HepG2 (cell line): ENCODE data around the gene ZNF213. TPM values are rescaled to one million over a fixed set of nuclear protein-coding genes. Genes with fewer than 3 reads are reported as not detected.

Experiments
- ATRX ChIP-seq: sonication (generic); formaldehyde crosslinking; IDR thresholded peaks from 2 replicates; pipeline ENCODE4 v1.4.0; 2020; ENCODE audit warnings: missing genetic modification reagents, borderline replicate concordance
- FOXA3 ChIP-seq: IDR thresholded peaks from 2 replicates; pipeline ENCODE4 v1.6.1; 2016; ENCODE audit warnings: missing genetic modification reagents, missing compliant biosample characterization
- KAT8 ChIP-seq: IDR thresholded peaks from 2 replicates; pipeline ENCODE4 v1.6.1; 2016; ENCODE audit warnings: missing genetic modification reagents, missing compliant biosample characterization
- KLF13 ChIP-seq: sonication (generic); formaldehyde crosslinking; IDR thresholded peaks from 2 replicates; pipeline ENCODE4 v1.4.0; 2020; ENCODE audit warnings: mild to moderate bottlenecking, missing genetic modification reagents
- YEATS4 ChIP-seq: sonication (generic); formaldehyde crosslinking; IDR thresholded peaks from 2 replicates; pipeline ENCODE4 v1.4.0; 2020; ENCODE audit warnings: missing genetic modification reagents, borderline replicate concordance
- YY1 ChIP-seq: IDR thresholded peaks from 2 replicates; pipeline ENCODE4 v1.6.1; 2011; ENCODE audit warnings: low read length, low read depth, moderate library complexity, mild to moderate bottlenecking; ENCODE audit not compliant: insufficient read depth, insufficient replicate concordance
- ZNF367 ChIP-seq: sonication (generic); formaldehyde crosslinking; IDR thresholded peaks from 2 replicates; pipeline ENCODE4 v1.4.0; 2020; ENCODE audit warnings: missing genetic modification reagents, borderline replicate concordance
- ZNF883 ChIP-seq: sonication (generic); formaldehyde crosslinking; IDR thresholded peaks from 2 replicates; pipeline ENCODE4 v1.5.1; 2020; ENCODE audit warnings: mild to moderate bottlenecking, missing genetic modification reagents; ENCODE audit errors: not compliant biosample characterization
- polyA plus RNA-seq, 8 experiments: library from polyadenylated mRNA; depleted of rRNA in 3 of 8; stranded (reverse) in 7 of 8; unstranded in 1 of 8; fragments of >200 nt; fragmentation: Illumina TruSeq in 4 of 8; extraction: Trizol in 4 of 8; gene quantifications; 2 replicates each; pipeline versions ENCODE4 v1.2.1 to v1.2.3, GENCODE V29; 2011 to 2016; ENCODE audit warnings: low read depth in 4 of 8, missing spikeins in 1 of 8, mixed read lengths in 1 of 8; ENCODE audit not compliant: insufficient read depth in 1 of 8
- total RNA-seq, 5 experiments: library from RNA; depleted of rRNA; stranded (reverse); fragments of >200 nt; fragmentation: Illumina TruSeq; extraction: Trizol; gene quantifications; 2 replicates each; pipeline ENCODE4 v1.2.3, GENCODE V29; 2016; ENCODE audit warnings: low read depth in 1 of 5
- TF ChIP-seq, protein P1 (sequence below): IDR thresholded peaks from 2 replicates; pipeline ENCODE4 v1.6.1; 2016; ENCODE audit warnings: missing biosample characterization, missing genetic modification reagents, low read depth
- TF ChIP-seq, protein P2 (sequence below): sonication (generic); formaldehyde crosslinking; IDR thresholded peaks from 2 replicates; pipeline ENCODE4 v1.4.0; 2020; ENCODE audit warnings: mild to moderate bottlenecking, missing genetic modification reagents
- TF ChIP-seq, protein P3 (sequence below): sonication (generic); formaldehyde crosslinking; IDR thresholded peaks from 2 replicates; pipeline ENCODE4 v1.4.0; 2020; ENCODE audit warnings: missing genetic modification reagents
- TF ChIP-seq, protein P4 (sequence below): sonication (generic); formaldehyde crosslinking; IDR thresholded peaks from 2 replicates; pipeline ENCODE4 v1.4.0; 2020; ENCODE audit warnings: missing genetic modification reagents
- TF ChIP-seq, protein P5 (sequence below): sonication (generic); formaldehyde crosslinking; IDR thresholded peaks from 2 replicates; pipeline ENCODE4 v1.4.0; 2020; ENCODE audit warnings: mild to moderate bottlenecking, missing genetic modification reagents, borderline replicate concordance
- TF ChIP-seq, protein P6 (sequence below): sonication (generic); formaldehyde crosslinking; IDR thresholded peaks from 2 replicates; pipeline ENCODE4 v1.4.0; 2020; ENCODE audit warnings: missing genetic modification reagents

The ZNF213 gene
- total and polyA plus RNA-seq, 2 of the 13 experiments (the other 11 are each of a cell fraction or from before 2014, with no cell fraction given), result 0.59 to 0.97 TPM

DNA sequence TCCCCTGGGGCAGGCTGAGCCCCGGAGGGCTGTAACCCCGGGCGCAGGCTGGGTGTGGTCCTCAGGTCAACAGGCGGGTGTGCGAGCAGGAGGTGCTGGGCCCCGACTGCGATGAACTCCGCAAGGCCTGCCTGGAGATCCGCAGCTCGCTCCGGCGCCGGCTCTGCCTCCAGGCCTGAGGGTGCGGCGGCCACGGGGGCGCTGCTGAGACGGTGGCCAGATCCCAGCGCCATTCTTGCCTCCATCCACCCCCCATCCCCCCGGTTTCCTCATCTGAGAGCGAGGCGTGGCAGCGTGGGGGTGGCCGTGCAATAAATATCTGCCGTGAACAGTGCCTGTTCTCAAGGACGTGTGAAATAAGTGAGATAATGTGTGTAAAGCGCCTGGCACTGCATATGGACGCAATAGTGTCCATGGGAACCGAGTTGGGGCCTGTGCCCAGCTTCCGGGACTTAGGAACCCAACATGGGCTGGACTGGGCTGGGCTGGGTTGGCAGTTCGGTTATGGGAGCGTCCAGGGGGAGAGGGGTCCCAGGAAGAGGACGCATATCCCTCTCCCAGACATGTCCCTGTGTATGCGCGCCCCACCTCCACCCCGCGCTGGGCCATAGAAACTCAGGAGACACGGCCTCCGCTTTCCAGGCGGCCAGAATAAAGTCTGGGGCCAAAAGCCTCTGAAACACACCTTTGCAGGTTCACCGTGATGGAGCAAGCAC lies 15.0 kb downstream of the ZNF213 start (continued):
- TF ChIP-seq, protein P1, sequence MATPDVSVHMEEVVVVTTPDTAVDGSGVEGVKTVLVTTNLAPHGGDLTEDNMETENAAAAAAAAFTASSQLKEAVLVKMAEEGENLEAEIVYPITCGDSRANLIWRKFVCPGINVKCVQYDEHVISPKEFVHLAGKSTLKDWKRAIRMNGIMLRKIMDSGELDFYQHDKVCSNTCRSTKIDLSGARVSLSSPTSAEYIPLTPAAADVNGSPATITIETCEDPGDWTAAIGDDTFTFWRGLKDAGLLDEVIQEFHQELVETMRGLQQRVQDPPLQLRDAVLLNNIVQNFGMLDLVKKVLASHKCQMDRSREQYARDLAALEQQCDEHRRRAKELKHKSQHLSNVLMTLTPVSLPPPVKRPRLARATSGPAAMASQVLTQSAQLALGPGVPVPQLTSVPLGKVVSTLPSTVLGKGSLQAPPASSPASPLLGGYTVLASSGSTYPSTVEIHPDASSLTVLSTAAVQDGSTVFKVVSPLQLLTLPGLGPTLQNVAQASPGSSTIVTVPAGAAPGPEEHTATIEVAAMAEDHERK (CRISPR knock-in tag), result no peak
- TF ChIP-seq, protein P2, sequence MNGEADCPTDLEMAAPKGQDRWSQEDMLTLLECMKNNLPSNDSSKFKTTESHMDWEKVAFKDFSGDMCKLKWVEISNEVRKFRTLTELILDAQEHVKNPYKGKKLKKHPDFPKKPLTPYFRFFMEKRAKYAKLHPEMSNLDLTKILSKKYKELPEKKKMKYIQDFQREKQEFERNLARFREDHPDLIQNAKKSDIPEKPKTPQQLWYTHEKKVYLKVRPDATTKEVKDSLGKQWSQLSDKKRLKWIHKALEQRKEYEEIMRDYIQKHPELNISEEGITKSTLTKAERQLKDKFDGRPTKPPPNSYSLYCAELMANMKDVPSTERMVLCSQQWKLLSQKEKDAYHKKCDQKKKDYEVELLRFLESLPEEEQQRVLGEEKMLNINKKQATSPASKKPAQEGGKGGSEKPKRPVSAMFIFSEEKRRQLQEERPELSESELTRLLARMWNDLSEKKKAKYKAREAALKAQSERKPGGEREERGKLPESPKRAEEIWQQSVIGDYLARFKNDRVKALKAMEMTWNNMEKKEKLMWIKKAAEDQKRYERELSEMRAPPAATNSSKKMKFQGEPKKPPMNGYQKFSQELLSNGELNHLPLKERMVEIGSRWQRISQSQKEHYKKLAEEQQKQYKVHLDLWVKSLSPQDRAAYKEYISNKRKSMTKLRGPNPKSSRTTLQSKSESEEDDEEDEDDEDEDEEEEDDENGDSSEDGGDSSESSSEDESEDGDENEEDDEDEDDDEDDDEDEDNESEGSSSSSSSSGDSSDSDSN (CRISPR knock-in tag), result peak; percentile 94
- TF ChIP-seq YEATS4 (CRISPR knock-in tag), result 0 out of 2 replicates have a peak, but pooled peaks have one; percentile 7
- TF ChIP-seq ATRX (CRISPR knock-in tag), result no peak
- TF ChIP-seq, protein P3, sequence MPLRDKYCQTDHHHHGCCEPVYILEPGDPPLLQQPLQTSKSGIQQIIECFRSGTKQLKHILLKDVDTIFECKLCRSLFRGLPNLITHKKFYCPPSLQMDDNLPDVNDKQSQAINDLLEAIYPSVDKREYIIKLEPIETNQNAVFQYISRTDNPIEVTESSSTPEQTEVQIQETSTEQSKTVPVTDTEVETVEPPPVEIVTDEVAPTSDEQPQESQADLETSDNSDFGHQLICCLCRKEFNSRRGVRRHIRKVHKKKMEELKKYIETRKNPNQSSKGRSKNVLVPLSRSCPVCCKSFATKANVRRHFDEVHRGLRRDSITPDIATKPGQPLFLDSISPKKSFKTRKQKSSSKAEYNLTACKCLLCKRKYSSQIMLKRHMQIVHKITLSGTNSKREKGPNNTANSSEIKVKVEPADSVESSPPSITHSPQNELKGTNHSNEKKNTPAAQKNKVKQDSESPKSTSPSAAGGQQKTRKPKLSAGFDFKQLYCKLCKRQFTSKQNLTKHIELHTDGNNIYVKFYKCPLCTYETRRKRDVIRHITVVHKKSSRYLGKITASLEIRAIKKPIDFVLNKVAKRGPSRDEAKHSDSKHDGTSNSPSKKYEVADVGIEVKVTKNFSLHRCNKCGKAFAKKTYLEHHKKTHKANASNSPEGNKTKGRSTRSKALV (CRISPR knock-in tag), result 0 out of 2 replicates have a peak, but pooled peaks have one; percentile 34
- TF ChIP-seq, protein P4, sequence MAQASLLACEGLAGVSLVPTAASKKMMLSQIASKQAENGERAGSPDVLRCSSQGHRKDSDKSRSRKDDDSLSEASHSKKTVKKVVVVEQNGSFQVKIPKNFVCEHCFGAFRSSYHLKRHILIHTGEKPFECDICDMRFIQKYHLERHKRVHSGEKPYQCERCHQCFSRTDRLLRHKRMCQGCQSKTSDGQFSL, result peak; percentile 85
- TF ChIP-seq ZNF883 (CRISPR knock-in tag), result peak; percentile 53
- TF ChIP-seq KAT8, result 0 out of 2 replicates have a peak, but pooled peaks have one; percentile 20
- TF ChIP-seq, protein P5, sequence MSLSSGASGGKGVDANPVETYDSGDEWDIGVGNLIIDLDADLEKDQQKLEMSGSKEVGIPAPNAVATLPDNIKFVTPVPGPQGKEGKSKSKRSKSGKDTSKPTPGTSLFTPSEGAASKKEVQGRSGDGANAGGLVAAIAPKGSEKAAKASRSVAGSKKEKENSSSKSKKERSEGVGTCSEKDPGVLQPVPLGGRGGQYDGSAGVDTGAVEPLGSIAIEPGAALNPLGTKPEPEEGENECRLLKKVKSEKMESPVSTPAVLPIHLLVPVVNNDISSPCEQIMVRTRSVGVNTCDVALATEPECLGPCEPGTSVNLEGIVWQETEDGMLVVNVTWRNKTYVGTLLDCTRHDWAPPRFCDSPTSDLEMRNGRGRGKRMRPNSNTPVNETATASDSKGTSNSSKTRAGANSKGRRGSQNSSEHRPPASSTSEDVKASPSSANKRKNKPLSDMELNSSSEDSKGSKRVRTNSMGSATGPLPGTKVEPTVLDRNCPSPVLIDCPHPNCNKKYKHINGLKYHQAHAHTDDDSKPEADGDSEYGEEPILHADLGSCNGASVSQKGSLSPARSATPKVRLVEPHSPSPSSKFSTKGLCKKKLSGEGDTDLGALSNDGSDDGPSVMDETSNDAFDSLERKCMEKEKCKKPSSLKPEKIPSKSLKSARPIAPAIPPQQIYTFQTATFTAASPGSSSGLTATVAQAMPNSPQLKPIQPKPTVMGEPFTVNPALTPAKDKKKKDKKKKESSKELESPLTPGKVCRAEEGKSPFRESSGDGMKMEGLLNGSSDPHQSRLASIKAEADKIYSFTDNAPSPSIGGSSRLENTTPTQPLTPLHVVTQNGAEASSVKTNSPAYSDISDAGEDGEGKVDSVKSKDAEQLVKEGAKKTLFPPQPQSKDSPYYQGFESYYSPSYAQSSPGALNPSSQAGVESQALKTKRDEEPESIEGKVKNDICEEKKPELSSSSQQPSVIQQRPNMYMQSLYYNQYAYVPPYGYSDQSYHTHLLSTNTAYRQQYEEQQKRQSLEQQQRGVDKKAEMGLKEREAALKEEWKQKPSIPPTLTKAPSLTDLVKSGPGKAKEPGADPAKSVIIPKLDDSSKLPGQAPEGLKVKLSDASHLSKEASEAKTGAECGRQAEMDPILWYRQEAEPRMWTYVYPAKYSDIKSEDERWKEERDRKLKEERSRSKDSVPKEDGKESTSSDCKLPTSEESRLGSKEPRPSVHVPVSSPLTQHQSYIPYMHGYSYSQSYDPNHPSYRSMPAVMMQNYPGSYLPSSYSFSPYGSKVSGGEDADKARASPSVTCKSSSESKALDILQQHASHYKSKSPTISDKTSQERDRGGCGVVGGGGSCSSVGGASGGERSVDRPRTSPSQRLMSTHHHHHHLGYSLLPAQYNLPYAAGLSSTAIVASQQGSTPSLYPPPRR (CRISPR knock-in tag), result peak; percentile 24; the same call in 1 of the 2 replicates
- TF ChIP-seq KLF13 (CRISPR knock-in tag), result 0 out of 2 replicates have a peak, but pooled peaks have one; percentile 32
- 0 out of 2 replicates have a peak, but pooled peaks have one; percentile 21 for TF ChIP-seq FOXA3
- TF ChIP-seq ZNF367 (CRISPR knock-in tag), result 0 out of 2 replicates have a peak, but pooled peaks have one; percentile 16
- peak; percentile 82 for TF ChIP-seq YY1
- TF ChIP-seq, protein P6, sequence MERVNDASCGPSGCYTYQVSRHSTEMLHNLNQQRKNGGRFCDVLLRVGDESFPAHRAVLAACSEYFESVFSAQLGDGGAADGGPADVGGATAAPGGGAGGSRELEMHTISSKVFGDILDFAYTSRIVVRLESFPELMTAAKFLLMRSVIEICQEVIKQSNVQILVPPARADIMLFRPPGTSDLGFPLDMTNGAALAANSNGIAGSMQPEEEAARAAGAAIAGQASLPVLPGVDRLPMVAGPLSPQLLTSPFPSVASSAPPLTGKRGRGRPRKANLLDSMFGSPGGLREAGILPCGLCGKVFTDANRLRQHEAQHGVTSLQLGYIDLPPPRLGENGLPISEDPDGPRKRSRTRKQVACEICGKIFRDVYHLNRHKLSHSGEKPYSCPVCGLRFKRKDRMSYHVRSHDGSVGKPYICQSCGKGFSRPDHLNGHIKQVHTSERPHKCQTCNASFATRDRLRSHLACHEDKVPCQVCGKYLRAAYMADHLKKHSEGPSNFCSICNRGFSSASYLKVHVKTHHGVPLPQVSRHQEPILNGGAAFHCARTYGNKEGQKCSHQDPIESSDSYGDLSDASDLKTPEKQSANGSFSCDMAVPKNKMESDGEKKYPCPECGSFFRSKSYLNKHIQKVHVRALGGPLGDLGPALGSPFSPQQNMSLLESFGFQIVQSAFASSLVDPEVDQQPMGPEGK (CRISPR knock-in tag), result peak; percentile 57
